Right lobe of liver (tissue), 4 donors: ENCODE data around the gene KCNT2.

Source experiments
- CTCF ChIP-seq, 4 donors: fragments of 200-600 bp in 3 of 4; fragments of 450-650 bp in 1 of 4; IDR thresholded peaks; one replicate each; pipeline versions ENCODE4 v1.5.1 to v1.8.0; 2016 to 2022; ENCODE audit warnings: antibody characterized with exemption in 4 of 4, mild to moderate bottlenecking in 2 of 4
- POLR2A ChIP-seq: fragments of 450-650 bp; IDR thresholded peaks from one replicate; pipeline ENCODE4 v1.6.1; 2017; ENCODE audit warnings: antibody characterized with exemption, mild to moderate bottlenecking
- donor health status: DM: no; HTN: no; CAD: no.
- donor health status: DM: no; HTN: no; CAD: no.
- donor health status: DM: no; HTN: yes; CAD: no.

DNA sequence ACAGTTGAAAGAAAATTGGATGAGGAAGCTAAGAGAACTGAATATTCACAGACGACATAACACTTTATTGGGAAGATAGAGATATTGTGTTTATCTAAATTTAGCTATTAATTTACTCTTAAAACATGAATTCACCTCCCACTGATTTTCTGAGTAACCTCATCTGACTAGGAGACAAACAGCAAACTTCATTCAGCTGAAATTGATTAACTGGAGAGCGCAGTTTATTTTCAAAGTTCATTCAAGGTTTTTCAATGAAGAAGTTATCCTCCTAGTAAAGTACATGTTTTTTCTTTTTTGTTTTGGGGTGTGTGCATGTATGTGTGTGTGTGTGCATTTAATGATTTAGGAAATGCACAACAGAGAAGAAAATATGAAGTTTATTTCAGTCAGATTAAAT is 215.0 kb downstream of the KCNT2 start:
- TF ChIP-seq CTCF (IDR thresholded peaks at IDR 0.05) (no peak), POLR2A (no peak)
